ENCODE measurements around the gene TMEM238.

TMEM238 gene

DNA sequence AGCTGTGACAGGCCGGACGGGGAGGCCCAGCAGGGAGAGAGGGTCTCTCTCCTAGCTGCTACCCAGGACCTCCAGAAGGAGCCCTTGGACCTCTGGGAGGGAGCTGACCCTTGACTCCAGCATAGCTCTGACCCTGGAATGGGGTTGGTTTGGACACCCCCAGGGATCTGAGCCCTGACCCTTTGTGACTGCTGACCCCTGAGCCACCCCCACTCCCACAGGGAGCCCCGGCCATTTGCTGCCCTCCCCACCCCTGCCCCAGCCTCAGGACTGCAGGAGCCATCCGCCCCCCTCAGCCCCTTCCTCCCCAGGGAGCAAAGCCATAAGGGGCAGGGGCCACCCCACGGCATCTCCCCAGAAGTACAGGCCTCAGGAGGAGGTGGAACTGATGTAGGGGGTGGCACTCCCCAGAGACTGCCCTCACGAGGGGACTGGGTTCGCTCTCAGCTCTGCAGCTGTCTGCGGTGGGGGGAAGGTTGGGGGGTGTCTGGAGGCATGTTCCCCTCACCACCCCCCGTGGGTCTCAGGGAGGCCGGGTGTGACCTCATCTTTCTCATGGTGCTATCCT is 36.6 kb downstream of the TMEM238 start:
- Histone ChIP-seq H3K4me1 (ENCODE audit: control insufficient read depth in 1 of 2, insufficient read depth in 2 of 2, low read length in 2 of 2) (peaks cover 15% of the 10 kb centered on the region in 2 donors), H3K27me3 (ENCODE audit: control insufficient read depth in 1 of 2, insufficient read depth in 2 of 2, low read length in 2 of 2) (peaks cover 11 to 16% of the 10 kb centered on the region in 2 donors), H3K36me3 (ENCODE audit: control insufficient read depth in 1 of 2, insufficient read depth in 2 of 2, low read length in 2 of 2) (peaks cover 5 to 15% of the 10 kb centered on the region in 2 donors), H3K4me3 (ENCODE audit: low read depth in 1 of 2, low read length in 2 of 2) (no peak overlapping the region), H3K27ac (ENCODE audit: low read depth, low read length) (no peak overlapping the region), H3K9me3 (ENCODE audit: control insufficient read depth in 1 of 2, low read length in 2 of 2) (no peaks in the 10 kb centered on the region), H3K9ac (ENCODE audit: low read depth in 1 of 2, low read length in 2 of 2) (no peak overlapping the region)

DNA sequence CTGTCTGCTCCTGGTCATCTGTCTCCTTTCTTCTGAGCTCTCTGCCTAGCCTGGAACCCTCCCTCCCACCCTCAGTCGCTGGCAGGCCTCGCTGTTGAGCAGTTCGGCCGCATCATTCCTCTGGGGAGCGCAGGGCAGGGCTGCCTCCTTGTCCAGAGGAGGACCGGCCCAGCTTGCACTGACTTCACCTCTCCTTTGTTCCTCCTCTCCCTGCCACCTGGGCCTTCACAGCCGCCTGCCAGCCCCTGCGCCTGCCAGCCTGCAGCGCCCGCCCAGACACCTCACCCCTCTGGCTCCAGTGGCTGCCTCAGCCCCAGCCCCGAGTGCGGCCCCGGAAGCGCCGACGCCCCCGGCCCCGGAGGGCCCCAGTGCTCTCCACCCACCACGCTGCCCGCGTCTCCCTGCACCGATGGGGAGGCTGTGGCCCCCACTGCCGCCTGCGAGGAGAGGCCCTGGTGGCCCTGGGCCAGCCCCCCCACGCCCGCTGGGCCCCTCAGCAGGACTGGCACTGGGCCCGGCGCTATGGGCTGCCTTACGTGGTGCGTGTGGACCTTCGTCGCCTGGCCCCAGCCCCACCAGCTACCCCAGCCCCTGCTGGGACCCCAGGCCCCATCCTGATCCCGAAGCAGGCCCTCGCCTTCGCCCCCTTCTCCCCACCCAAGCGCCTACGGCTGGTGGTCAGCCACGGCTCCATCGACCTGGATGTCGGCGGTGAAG is 37.2 kb downstream of the TMEM238 start:
- H3K27ac ChIP-seq (ENCODE audit: low read depth, low read length) = no peak overlapping the region
- no peak overlapping the region for H3K9ac ChIP-seq (ENCODE audit: low read depth in 1 of 2, low read length in 2 of 2)
- H3K27me3 ChIP-seq (ENCODE audit: control insufficient read depth in 1 of 2, insufficient read depth in 2 of 2, low read length in 2 of 2) = peaks cover 5 to 10% of the 10 kb centered on the region in 2 donors
- peaks cover 5 to 15% of the 10 kb centered on the region in 2 donors for H3K36me3 ChIP-seq (ENCODE audit: control insufficient read depth in 1 of 2, insufficient read depth in 2 of 2, low read length in 2 of 2)
- H3K4me3 ChIP-seq (ENCODE audit: low read depth in 1 of 2, low read length in 2 of 2) = no peak overlapping the region
- H3K9me3 ChIP-seq (ENCODE audit: control insufficient read depth in 1 of 2, low read length in 2 of 2) = no peaks in the 10 kb centered on the region
- peaks cover 8 to 10% of the 10 kb centered on the region in 2 donors for H3K4me1 ChIP-seq (ENCODE audit: control insufficient read depth in 1 of 2, insufficient read depth in 2 of 2, low read length in 2 of 2)

DNA sequence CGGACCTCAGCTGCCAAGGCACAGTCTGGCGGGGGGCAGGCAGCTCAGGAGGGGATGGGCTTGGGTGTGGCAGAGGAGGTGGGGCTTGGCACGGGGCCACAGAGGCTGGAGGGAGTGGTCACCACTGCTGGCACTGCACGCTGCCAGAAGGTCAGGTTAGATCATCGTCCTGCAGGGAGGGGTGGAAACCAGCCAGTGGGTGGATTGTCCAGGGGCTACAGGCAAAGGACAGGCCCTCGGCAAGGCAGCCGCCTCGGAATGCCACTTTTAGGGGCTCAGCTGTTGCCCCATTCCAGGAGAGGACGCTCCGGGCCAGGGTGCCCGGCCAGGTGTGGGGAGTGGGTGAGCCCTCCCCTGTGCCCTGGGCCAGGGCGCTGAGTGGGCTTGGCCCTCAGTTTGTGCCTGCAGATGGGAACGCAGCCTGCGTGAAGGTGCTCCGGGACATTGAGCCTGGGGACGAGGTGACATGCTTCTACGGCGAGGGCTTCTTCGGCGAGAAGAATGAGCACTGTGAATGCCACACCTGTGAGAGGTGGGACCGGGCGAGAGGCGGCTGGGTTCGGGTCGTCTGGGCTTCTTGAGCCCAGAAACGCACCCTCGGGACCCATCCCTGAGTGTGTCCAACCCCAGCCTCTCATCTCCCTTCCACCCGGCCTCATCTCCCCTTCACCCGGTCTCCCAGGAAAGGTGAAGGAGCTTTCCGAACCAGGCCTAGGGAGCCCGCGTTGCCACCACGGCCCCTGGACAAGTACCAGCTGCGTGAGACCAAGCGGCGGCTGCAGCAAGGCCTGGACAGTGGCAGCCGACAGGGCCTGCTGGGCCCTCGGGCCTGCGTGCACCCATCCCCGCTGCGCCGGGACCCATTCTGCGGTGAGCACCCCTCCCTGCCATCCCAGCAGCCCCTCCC is 38.0 kb downstream of the TMEM238 start:
- Histone ChIP-seq H3K27ac (ENCODE audit: low read depth, low read length) (no peak overlapping the region), H3K27me3 (ENCODE audit: control insufficient read depth in 1 of 2, insufficient read depth in 2 of 2, low read length in 2 of 2) (peaks cover 0 to 2% of the 10 kb centered on the region in 2 donors), H3K9ac (ENCODE audit: low read depth in 1 of 2, low read length in 2 of 2) (no peak overlapping the region), H3K4me3 (ENCODE audit: low read depth in 1 of 2, low read length in 2 of 2) (no peak overlapping the region), H3K36me3 (ENCODE audit: control insufficient read depth in 1 of 2, insufficient read depth in 2 of 2, low read length in 2 of 2) (peaks cover 5 to 15% of the 10 kb centered on the region in 2 donors), H3K4me1 (ENCODE audit: control insufficient read depth in 1 of 2, insufficient read depth in 2 of 2, low read length in 2 of 2) (peaks cover 7 to 11% of the 10 kb centered on the region in 2 donors), H3K9me3 (ENCODE audit: control insufficient read depth in 1 of 2, low read length in 2 of 2) (no peaks in the 10 kb centered on the region)

DNA sequence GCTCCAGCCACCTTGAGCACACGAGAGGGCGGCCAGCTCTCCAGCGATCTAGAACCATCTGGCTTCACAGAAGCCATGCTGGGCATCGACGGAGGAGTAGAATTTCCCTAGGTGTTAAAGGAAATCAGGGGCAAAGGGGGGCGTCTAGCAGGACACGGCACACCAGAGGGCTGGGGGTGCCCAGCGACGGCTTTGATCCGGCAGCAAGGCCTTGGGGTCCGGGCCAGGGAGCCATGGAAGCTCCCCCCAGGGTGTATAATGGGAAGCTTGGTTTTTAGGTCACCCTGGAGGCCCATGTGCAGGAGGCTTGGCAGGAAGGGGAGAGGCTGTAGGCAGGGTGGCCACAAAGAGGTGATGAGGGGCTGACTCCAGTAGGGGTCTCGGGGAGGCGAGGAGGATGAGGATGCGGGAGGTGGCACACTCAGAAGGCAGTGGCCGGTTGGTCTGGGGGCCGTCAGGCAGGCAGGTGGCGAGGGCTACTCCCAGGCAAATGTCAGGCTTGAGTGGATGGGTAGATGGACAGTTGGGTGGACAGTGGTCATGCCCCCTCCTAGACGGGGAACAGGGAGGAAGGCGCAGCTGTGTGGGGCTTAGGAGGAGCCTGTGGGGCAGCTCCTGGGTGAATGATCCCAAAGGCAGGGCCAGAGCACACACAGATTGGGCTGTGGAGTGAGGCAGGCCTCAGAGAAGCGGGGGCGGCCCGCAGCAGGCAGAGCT is 38.8 kb downstream of the TMEM238 start:
- no peak overlapping the region for H3K9ac ChIP-seq (ENCODE audit: low read depth in 1 of 2, low read length in 2 of 2)
- H3K27me3 ChIP-seq (ENCODE audit: control insufficient read depth in 1 of 2, insufficient read depth in 2 of 2, low read length in 2 of 2) = no peaks in the 10 kb centered on the region
- peaks cover 5 to 15% of the 10 kb centered on the region in 2 donors for H3K36me3 ChIP-seq (ENCODE audit: control insufficient read depth in 1 of 2, insufficient read depth in 2 of 2, low read length in 2 of 2)
- peaks cover 0 to 17% of the 10 kb centered on the region in 2 donors for H3K4me1 ChIP-seq (ENCODE audit: control insufficient read depth in 1 of 2, insufficient read depth in 2 of 2, low read length in 2 of 2)
- no peak overlapping the region for H3K27ac ChIP-seq (ENCODE audit: low read depth, low read length)
- H3K9me3 ChIP-seq (ENCODE audit: control insufficient read depth in 1 of 2, low read length in 2 of 2) = no peaks in the 10 kb centered on the region
- no peak overlapping the region for H3K4me3 ChIP-seq (ENCODE audit: low read depth in 1 of 2, low read length in 2 of 2)

DNA sequence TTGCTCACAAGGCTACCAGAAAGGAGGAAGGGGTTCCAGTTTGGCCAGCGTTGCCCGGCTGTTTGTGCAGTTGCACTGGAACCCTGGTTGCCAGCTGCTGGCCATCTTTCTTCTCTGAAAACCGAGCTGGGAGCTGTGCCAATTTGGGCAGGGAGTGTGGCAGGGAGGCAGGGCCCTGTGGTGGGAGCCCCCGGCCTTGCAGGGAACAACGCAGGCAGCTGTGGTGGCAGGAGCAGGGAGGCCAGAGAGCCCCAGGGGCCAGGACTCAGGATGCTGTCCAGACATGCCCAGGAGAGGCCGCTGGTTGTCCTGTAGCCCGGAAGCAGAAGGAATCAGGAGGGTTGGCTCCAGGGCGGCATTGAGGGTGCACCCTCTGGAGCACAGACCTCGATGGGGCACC is 39.6 kb downstream of the TMEM238 start:
- Histone ChIP-seq H3K27ac (ENCODE audit: low read depth, low read length) (no peak overlapping the region), H3K4me3 (ENCODE audit: low read depth in 1 of 2, low read length in 2 of 2) (no peak overlapping the region), H3K36me3 (ENCODE audit: control insufficient read depth in 1 of 2, insufficient read depth in 2 of 2, low read length in 2 of 2) (peaks cover 5 to 15% of the 10 kb centered on the region in 2 donors), H3K4me1 (ENCODE audit: control insufficient read depth in 1 of 2, insufficient read depth in 2 of 2, low read length in 2 of 2) (peaks cover 0 to 20% of the 10 kb centered on the region in 2 donors), H3K27me3 (ENCODE audit: control insufficient read depth in 1 of 2, insufficient read depth in 2 of 2, low read length in 2 of 2) (no peaks in the 10 kb centered on the region), H3K9me3 (ENCODE audit: control insufficient read depth in 1 of 2, low read length in 2 of 2) (no peaks in the 10 kb centered on the region), H3K9ac (ENCODE audit: low read depth in 1 of 2, low read length in 2 of 2) (no peak overlapping the region)

DNA sequence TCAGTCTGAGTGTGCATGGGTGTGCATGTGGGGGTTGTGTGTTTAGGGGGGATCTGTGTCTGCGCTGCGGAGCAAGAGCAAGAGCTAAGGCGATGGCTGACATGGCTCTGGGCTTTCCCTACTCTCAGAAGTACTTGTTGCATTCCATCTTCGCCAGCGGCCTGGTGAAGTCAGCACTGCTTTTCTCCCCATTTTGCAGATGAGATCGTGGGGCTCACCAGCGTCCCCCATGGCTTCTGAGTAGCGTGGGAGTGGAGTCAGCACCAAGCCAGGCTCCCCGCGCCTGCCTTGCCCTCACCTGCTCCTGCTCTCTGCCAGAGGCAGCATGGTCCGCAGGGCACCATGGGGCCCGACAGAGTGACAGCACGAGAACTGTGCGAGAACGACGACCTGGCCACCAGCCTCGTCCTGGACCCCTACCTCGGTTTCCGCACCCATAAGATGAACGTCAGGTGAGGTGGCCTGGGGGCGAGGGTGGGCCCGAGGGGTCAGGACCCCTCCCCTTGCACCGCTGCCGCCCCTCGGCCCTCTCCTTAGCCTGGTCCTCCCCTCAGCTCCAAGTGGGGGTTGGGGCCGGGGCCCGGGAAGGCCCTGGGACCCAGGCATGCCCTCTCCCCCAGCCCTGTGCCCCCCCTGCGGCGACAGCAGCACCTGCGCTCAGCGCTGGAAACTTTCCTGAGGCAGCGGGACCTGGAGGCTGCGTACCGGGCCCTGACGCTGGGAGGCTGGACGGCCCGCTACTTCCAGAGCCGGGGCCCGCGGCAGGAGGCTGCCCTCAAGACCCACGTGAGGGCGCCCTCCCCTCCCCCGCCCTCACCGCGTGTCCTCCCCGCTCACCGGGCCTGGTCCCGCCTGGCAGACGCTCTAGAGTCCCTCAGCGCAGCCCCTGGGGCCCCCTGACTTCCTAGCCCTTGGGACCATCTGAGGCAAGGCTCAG is 42.2 kb downstream of the TMEM238 start:
- no peak overlapping the region for H3K27ac ChIP-seq (ENCODE audit: low read depth, low read length)
- no peaks in the 10 kb centered on the region for H3K27me3 ChIP-seq (ENCODE audit: control insufficient read depth in 1 of 2, insufficient read depth in 2 of 2, low read length in 2 of 2)
- H3K4me3 ChIP-seq (ENCODE audit: low read depth in 1 of 2, low read length in 2 of 2) = peak overlapping the region in 1 of 2 donors; percentile 84
- H3K9me3 ChIP-seq (ENCODE audit: control insufficient read depth in 1 of 2, low read length in 2 of 2) = no peaks in the 10 kb centered on the region
- peaks cover 7 to 28% of the 10 kb centered on the region in 2 donors for H3K4me1 ChIP-seq (ENCODE audit: control insufficient read depth in 1 of 2, insufficient read depth in 2 of 2, low read length in 2 of 2)
- peaks cover 5 to 15% of the 10 kb centered on the region in 2 donors for H3K36me3 ChIP-seq (ENCODE audit: control insufficient read depth in 1 of 2, insufficient read depth in 2 of 2, low read length in 2 of 2)
- H3K9ac ChIP-seq (ENCODE audit: low read depth in 1 of 2, low read length in 2 of 2) = no peak overlapping the region

DNA sequence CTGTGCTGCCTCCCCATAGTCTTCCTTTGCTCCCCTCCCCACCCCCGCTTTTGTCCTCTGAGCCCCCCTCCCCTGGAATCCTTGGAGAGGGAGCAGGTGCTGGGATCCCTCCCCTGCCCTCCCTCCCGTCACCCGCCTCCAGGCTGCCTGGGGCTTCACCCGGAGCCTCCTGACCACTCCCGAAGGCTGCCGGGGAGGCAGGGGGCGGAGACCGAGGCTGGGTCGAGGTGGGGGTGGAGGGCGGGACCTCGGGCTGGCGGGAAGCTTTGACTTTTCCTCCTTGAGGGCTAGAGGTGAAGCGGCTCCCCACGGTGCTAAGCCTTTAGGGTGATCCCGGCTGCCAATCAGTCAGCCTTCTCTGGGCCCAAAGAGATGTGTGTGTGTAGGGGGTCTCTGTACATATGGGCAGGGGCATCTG is 42.9 kb downstream of the TMEM238 start:
- Histone ChIP-seq H3K9ac (ENCODE audit: low read depth in 1 of 2, low read length in 2 of 2) (peak overlapping the region in 1 of 2 donors; percentile 98), H3K4me1 (ENCODE audit: control insufficient read depth in 1 of 2, insufficient read depth in 2 of 2, low read length in 2 of 2) (peaks cover 7 to 28% of the 10 kb centered on the region in 2 donors), H3K27me3 (ENCODE audit: control insufficient read depth in 1 of 2, insufficient read depth in 2 of 2, low read length in 2 of 2) (no peaks in the 10 kb centered on the region), H3K27ac (ENCODE audit: low read depth, low read length) (no peak overlapping the region), H3K4me3 (ENCODE audit: low read depth in 1 of 2, low read length in 2 of 2) (peak overlapping the region; percentile 80 to 84), H3K9me3 (ENCODE audit: control insufficient read depth in 1 of 2, low read length in 2 of 2) (no peaks in the 10 kb centered on the region), H3K36me3 (ENCODE audit: control insufficient read depth in 1 of 2, insufficient read depth in 2 of 2, low read length in 2 of 2) (peaks cover 5 to 12% of the 10 kb centered on the region in 2 donors)

DNA sequence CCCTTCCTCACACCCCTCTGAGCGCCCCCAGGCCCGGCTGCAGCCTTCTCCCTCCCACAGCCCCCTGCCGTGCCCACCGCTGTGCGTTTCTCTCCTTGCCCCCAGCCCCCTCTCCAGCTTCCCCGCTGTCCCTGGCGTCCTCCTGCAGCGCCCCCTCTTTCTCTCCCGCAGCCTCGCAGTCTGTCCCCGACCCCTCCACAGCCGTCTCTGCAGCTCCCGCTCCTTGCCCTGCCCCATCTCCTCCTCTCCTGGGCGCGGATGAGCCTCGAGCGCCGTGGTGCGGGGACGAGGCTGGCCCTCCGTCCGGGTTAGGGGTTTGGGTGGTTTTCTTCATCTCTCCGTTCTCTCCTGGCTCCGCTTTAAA is 43.3 kb downstream of the TMEM238 start:
- Histone ChIP-seq H3K36me3 (ENCODE audit: control insufficient read depth in 1 of 2, insufficient read depth in 2 of 2, low read length in 2 of 2) (peaks cover 5 to 12% of the 10 kb centered on the region in 2 donors), H3K9me3 (ENCODE audit: control insufficient read depth in 1 of 2, low read length in 2 of 2) (no peaks in the 10 kb centered on the region), H3K9ac (ENCODE audit: low read depth in 1 of 2, low read length in 2 of 2) (peak overlapping the region; percentile 98), H3K4me1 (ENCODE audit: control insufficient read depth in 1 of 2, insufficient read depth in 2 of 2, low read length in 2 of 2) (peaks cover 7 to 25% of the 10 kb centered on the region in 2 donors), H3K4me3 (ENCODE audit: low read depth in 1 of 2, low read length in 2 of 2) (peak overlapping the region; percentile 80 to 84), H3K27ac (ENCODE audit: low read depth, low read length) (peak overlapping the region; percentile 67), H3K27me3 (ENCODE audit: control insufficient read depth in 1 of 2, insufficient read depth in 2 of 2, low read length in 2 of 2) (no peaks in the 10 kb centered on the region)

Data from duodenal mucosa (tissue), 2 donors.